HG02981 (cell line): Measurements from ENCODE around the gene TMEM72.
A peak's percentile ranks its signal among the peaks of the same experiment; 100 is the strongest.

Experiments
- ATAC-seq: cut with Tn5 transposase; IDR thresholded peaks from one replicate; pipeline ENCODE4 v1.9.1; 2021; ENCODE audit warnings: mild to moderate bottlenecking, moderate library complexity; ENCODE audit not compliant: unreplicated experiment

TMEM72 gene

DNA sequence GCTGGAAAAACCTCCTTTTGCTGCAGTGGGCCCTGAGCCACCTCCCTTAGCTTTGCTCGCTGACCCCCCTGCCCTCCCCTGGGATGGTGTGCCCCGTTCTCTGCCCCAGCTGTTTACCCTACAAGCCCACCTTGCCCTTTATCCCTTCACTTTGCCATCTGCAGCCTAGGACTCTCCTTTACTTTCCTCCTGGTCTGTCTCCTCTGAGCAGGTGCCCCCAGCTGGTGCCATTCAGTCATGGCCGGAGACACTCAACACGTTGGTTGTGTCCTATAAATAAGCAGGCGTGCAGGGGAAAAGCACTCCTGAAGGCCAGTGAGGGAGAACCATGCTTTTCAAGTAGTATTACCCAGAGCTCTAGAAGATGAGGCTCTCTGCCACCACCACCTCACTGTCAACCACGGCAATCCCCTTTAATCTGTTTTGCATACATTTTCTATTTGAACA is 54.5 kb downstream of the TMEM72 start:
- peak; percentile 38 for ATAC-seq

- peak; percentile 30 for ATAC-seq
Observed at GRCh38 chr10:44966129-44966815, 55.1 kb downstream of the TMEM72 start.

- no peak for ATAC-seq
Observed at GRCh38 chr10:44966816-44967509, 55.8 kb downstream of the TMEM72 start.

GRCh38 chr10:44967616-44968015 is 56.5 kb downstream of the TMEM72 start:
- no peak for ATAC-seq

DNA sequence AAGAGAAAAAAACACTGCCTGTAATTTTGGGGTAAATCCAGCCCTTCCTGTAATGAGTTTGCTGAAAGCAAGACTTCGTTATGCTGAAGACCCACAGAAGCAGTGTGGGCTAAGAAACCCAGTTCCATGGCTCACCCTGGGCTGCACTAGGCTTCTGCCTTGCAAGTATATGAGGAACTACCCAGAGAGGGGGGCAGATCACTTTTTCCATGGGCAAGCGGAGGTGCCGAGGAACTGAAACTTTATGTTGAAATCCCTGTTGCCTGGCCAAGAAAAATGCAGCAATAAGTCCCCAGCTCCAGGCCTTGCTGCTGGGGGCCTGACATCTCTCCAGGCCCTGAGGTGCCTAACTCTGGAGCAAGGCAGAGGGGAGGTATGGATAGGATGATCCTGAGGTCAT is 57.0 kb downstream of the TMEM72 start:
- no peak for ATAC-seq

DNA sequence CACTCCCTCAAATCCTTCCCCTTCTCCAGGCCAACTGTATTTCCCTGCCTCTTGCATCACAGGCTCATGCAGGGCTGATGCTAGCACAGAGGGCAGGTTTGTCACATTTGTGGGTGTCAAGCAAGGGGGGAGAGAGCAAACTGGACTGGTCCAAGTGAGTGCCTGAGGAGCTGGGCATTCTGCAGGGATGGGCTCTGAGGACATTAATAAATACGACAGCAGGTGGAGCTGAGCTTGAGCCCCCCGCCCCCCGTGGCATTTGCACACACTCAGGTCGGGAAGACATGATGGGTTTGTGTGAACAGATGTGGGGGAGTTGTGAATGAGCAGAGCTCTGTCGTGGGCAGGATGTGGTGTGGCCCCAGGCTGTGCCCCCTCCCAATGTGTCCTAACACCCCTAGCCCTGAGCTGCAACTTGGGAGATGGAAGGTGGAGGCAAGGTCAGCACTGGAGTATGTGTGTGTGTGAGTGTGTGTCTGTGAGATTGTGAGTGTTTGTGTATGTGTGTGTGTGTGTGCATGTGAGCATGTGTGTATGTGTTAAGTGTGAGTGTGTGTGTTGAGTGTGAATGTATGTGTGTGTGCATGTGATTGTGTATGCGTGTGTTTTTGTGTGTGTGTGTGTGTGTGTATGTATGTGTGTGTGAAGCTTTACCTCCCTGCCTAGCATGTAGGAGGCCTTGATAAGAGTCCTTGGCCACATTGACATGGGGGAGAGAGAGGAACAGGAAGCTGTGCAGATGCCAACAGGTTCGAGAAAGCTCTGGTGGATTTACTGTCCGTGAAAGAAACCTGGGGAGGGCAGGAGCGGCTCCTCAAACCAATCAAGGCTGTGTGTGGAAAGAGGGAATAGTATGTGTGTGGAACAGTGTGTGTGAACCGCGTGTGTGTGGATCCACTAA is 57.6 kb downstream of the TMEM72 start:
- no peak for ATAC-seq

- no peak for ATAC-seq
Observed at GRCh38 chr10:44969854-44970253, 58.7 kb downstream of the TMEM72 start.

GRCh38 chr10:44970812-44971395 is 59.8 kb downstream of the TMEM72 start:
- ATAC-seq, result no peak

- ATAC-seq, result no peak
Observed at GRCh38 chr10:44971434-44971833, 60.3 kb downstream of the TMEM72 start.

GRCh38 chr10:44971935-44972757 is 61.0 kb downstream of the TMEM72 start:
- ATAC-seq, result no peak

DNA sequence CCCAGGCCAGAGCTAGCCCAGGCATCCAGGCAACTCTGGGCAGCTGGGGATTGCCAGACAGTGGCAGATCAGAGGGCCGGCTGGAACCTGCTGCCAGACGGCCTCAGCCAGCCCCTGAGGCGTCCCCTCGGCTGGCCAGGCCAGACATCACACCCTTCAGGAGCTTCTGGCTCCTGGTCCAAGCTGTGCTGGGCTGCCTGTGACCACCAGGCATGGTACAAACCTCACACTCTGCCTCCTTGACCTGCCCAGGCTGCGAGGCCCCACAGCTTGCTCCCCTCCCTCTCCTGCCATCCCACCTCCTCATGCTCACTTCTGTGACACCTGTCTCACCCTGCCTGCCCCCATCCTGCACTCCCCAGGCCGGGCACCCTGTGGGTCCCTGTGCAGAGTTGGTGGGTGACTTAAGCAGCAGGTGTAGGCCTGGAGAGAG is 61.8 kb downstream of the TMEM72 start:
- ATAC-seq, result no peak

- peak; percentile 20 for ATAC-seq
Observed at GRCh38 chr10:44973323-44974081, 62.4 kb downstream of the TMEM72 start.

- peak; percentile 6 for ATAC-seq
Observed at GRCh38 chr10:44974082-44974627, 63.0 kb downstream of the TMEM72 start.

DNA sequence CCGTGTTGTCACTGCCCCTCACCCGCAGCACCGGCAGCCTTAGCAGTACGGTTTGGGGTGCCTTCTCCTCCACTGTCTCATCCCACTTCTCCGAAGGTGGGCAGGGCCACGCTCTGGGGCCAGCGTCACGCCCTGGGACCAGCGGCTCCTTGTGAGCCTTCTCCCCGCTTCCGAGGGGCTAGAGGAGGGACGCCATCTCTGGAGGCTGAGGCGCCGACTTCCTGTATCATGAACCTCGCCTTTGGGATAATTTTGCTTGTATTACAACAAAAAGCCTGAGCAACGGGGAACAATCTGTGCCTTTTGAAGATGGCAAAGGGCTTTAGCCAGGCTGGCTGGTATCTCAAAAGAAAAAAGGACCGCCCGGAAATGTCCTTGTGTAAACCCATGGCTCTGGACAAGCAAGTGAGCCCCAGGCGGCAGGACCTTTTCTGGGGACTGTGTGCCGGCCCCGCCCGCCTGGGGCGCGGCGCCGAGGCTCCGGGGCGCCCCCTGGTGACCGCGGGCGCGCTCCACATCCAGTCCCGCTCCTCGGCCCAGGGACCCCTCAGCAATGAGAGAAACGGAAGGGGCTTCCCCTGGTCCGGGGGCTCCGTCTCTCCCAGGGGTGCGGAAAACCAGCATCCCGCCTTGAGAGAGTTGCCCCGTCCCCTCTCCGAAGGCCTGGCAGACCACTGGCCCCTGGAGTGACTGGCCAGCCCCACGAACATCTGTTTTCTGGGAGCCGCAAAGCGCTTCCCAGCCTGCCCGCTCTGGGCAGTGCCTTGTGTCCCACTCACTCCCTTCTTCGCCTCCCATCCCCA is 63.7 kb downstream of the TMEM72 start:
- ATAC-seq, result peak; percentile 68

- no peak for ATAC-seq
Observed at GRCh38 chr10:44975431-44976331, 64.5 kb downstream of the TMEM72 start.

- no peak for ATAC-seq
Observed at GRCh38 chr10:44976352-44977198, 65.4 kb downstream of the TMEM72 start.
